CD4-positive, alpha-beta memory T cell (primary cell): Measurements from ENCODE around the gene SLC5A8. TPM values are rescaled to one million over a fixed set of nuclear protein-coding genes. Genes with fewer than 3 reads are reported as not detected.

ENCODE experiments used
- CTCF ChIA-PET: fragments of 350-600 bp; sonication (Branson Sonifier 250); formaldehyde crosslinking; loops from one replicate; lab custom pipeline; 2021; ENCODE audit warnings: inconsistent platforms; ENCODE audit not compliant: partially characterized antibody; lab: Charles Lee
- POLR2A ChIA-PET: fragments of 350-600 bp; sonication (Branson Sonifier 250); formaldehyde crosslinking; loops from one replicate; lab custom pipeline; 2021; ENCODE audit not compliant: partially characterized antibody; lab: Charles Lee
- DNase-seq, 5 donors: peaks; one replicate each; pipeline versions ENCODE4 v3.0.0 to v3.0.0-alpha.2; 2020 to 2022; ENCODE audit warnings: mixed read lengths in 1 of 5
- H3K27ac ChIP-seq: one replicate; pipeline ENCODE4 v1.7.0; 2013; ENCODE audit warnings: low read depth, low read length
- H3K27me3 ChIP-seq: 2 replicates; pipeline ENCODE4 v1.7.0; 2013; ENCODE audit warnings: mild to moderate bottlenecking, low read length, moderate library complexity; ENCODE audit not compliant: insufficient read depth
- H3K36me3 ChIP-seq: 2 replicates; pipeline ENCODE4 v1.7.0; 2013; ENCODE audit warnings: mild to moderate bottlenecking, low read length, moderate library complexity; ENCODE audit not compliant: insufficient read depth
- H3K4me1 ChIP-seq: 2 replicates; pipeline ENCODE4 v1.7.0; 2013; ENCODE audit warnings: mild to moderate bottlenecking, low read length, moderate library complexity; ENCODE audit not compliant: insufficient read depth
- H3K4me3 ChIP-seq, 2 donors: one replicate each; pipeline ENCODE4 v1.7.0; 2013; ENCODE audit warnings: low read length in 2 of 2, mild to moderate bottlenecking in 1 of 2
- H3K9me3 ChIP-seq, 2 donors: one replicate each; pipeline ENCODE4 v1.7.0; 2013; ENCODE audit warnings: low read length in 2 of 2, control low read depth in 1 of 2; ENCODE audit not compliant: control insufficient read depth in 1 of 2
- H3K27ac Mint-ChIP-seq, 7 donors: one replicate each; pipeline ENCODE4 v1.8.0; 2020 to 2021; ENCODE audit warnings: mixed read lengths in 7 of 7, mild to moderate bottlenecking in 6 of 7, inconsistent platforms in 3 of 7, moderate library complexity in 3 of 7
- H3K27me3 Mint-ChIP-seq, 2 donors: one replicate each; pipeline ENCODE4 v1.8.0; 2020 to 2021; ENCODE audit warnings: mixed read lengths in 2 of 2
- H3K36me3 Mint-ChIP-seq, 2 donors: one replicate each; pipeline ENCODE4 v1.8.0; 2020 to 2021; ENCODE audit warnings: mixed read lengths in 2 of 2, inconsistent platforms in 1 of 2, mild to moderate bottlenecking in 1 of 2
- H3K4me1 Mint-ChIP-seq, 4 donors: one replicate each; pipeline ENCODE4 v1.8.0; 2020 to 2021; ENCODE audit warnings: mixed read lengths in 4 of 4, mild to moderate bottlenecking in 1 of 4
- H3K4me3 Mint-ChIP-seq, 8 donors: one replicate each; pipeline ENCODE4 v1.8.0; 2020 to 2021; ENCODE audit warnings: mixed read lengths in 8 of 8, mild to moderate bottlenecking in 7 of 8, moderate library complexity in 6 of 8, inconsistent platforms in 3 of 8
- H3K9me3 Mint-ChIP-seq, 8 donors: one replicate each; pipeline ENCODE4 v1.8.0; 2020 to 2021; ENCODE audit warnings: mixed read lengths in 8 of 8, mild to moderate bottlenecking in 5 of 8, inconsistent platforms in 3 of 8, moderate library complexity in 1 of 8
- intact Hi-C: fragments of 100-400 bp; cut with micrococcal nuclease; formaldehyde crosslinking; loops from one replicate; pipeline ENCODE4 v1.15.1; 2023
- polyA plus RNA-seq, 2 donors: library from polyadenylated mRNA; unstranded; fragments of 300-500 nt; fragmentation: Illumina TruSeq; gene quantifications; one replicate each; pipeline ENCODE4 v1.2.3, GENCODE V29; 2021
- total RNA-seq, 2 experiments: library from RNA; stranded (reverse); gene quantifications; one replicate each; pipeline ENCODE4 v1.2.3, GENCODE V29; 2021

The SLC5A8 gene
- total and polyA plus RNA-seq, 4 experiments from 2014 or later = not detected

- ChIA-PET CTCF (no interaction called here), POLR2A (no interaction called here)
- Histone ChIP-seq H3K27me3 (no peaks in the 10 kb centered on the region), H3K9me3 (no peaks in the 10 kb centered on the region), H3K27ac (no peak overlapping the region), H3K4me1 (no peaks in the 10 kb centered on the region), H3K36me3 (no peaks in the 10 kb centered on the region), H3K4me3 (no peak overlapping the region)
- H3K27ac Mint-ChIP-seq = no peak overlapping the region
- peaks cover 15 to 17% of the 10 kb centered on the region in 2 donors for H3K27me3 Mint-ChIP-seq
- H3K36me3 Mint-ChIP-seq = no peaks in the 10 kb centered on the region
- H3K4me1 Mint-ChIP-seq = peaks cover 0 to 5% (median under 1%) of the 10 kb centered on the region in 4 donors
- no peak overlapping the region for H3K4me3 Mint-ChIP-seq
- DNase-seq = no peak
- intact Hi-C loops = no loop called here
- peaks cover 0 to 3% (median 0%) of the 10 kb centered on the region in 8 donors for H3K9me3 Mint-ChIP-seq
Measured at GRCh38 chr12:101207086-101207780, 2.8 kb downstream of the SLC5A8 start.

- Histone ChIP-seq H3K36me3 (no peaks in the 10 kb centered on the region), H3K4me3 (no peak overlapping the region), H3K27me3 (no peaks in the 10 kb centered on the region), H3K9me3 (no peaks in the 10 kb centered on the region), H3K4me1 (no peaks in the 10 kb centered on the region), H3K27ac (no peak overlapping the region)
- Mint-ChIP-seq H3K9me3 (peaks cover 0 to 3% (median 0%) of the 10 kb centered on the region in 8 donors), H3K36me3 (no peaks in the 10 kb centered on the region), H3K27me3 (peaks cover 8 to 14% of the 10 kb centered on the region in 2 donors), H3K27ac (no peak overlapping the region), H3K4me3 (no peak overlapping the region), H3K4me1 (peaks cover 0 to 1% (median 0%) of the 10 kb centered on the region in 4 donors)
- CTCF ChIA-PET = no interaction called here
- POLR2A ChIA-PET = no interaction called here
- DNase-seq = no peak
- intact Hi-C loops = no loop called here
Measured at GRCh38 chr12:101204602-101205304, 5.3 kb downstream of the SLC5A8 start.

- Histone ChIP-seq H3K4me3 (no peak overlapping the region), H3K27ac (no peak overlapping the region), H3K9me3 (no peaks in the 10 kb centered on the region), H3K4me1 (no peaks in the 10 kb centered on the region), H3K36me3 (no peaks in the 10 kb centered on the region), H3K27me3 (no peaks in the 10 kb centered on the region)
- no peak for DNase-seq
- Mint-ChIP-seq H3K4me3 (no peak overlapping the region), H3K36me3 (no peaks in the 10 kb centered on the region), H3K27me3 (peaks cover 0 to 3% of the 10 kb centered on the region in 2 donors), H3K27ac (no peak overlapping the region), H3K4me1 (no peaks in the 10 kb centered on the region), H3K9me3 (no peaks in the 10 kb centered on the region)
- CTCF ChIA-PET = no interaction called here
- POLR2A ChIA-PET = no interaction called here
- intact Hi-C loops = no loop called here
Measured at GRCh38 chr12:101200824-101201223, 9.2 kb downstream of the SLC5A8 start.

- ChIA-PET CTCF (no interaction called here), POLR2A (no interaction called here)
- no peaks in the 10 kb centered on the region for H3K9me3 ChIP-seq
- H3K27me3 ChIP-seq = no peaks in the 10 kb centered on the region
- no peak for DNase-seq
- H3K4me3 ChIP-seq = no peak overlapping the region
- Mint-ChIP-seq H3K36me3 (no peaks in the 10 kb centered on the region), H3K4me1 (no peaks in the 10 kb centered on the region), H3K4me3 (no peak overlapping the region), H3K9me3 (no peaks in the 10 kb centered on the region), H3K27me3 (peaks cover 0 to 3% of the 10 kb centered on the region in 2 donors), H3K27ac (no peak overlapping the region)
- H3K36me3 ChIP-seq = no peaks in the 10 kb centered on the region
- no peak overlapping the region for H3K27ac ChIP-seq
- intact Hi-C loops = no loop called here
- H3K4me1 ChIP-seq = no peaks in the 10 kb centered on the region
Measured at GRCh38 chr12:101200145-101200544, 9.9 kb downstream of the SLC5A8 start.

- POLR2A ChIA-PET = no interaction called here
- H3K9me3 Mint-ChIP-seq = no peaks in the 10 kb centered on the region
Measured at GRCh38 chr12:101186291-101186690, 23.7 kb downstream of the SLC5A8 start.

GRCh38 chr12:101181776-101182175, 28.3 kb downstream of the SLC5A8 start:
- no peaks in the 10 kb centered on the region for H3K27me3 ChIP-seq
- Mint-ChIP-seq H3K9me3 (peaks cover 0 to 2% (median 0%) of the 10 kb centered on the region in 8 donors), H3K27ac (no peak overlapping the region), H3K27me3 (no peaks in the 10 kb centered on the region), H3K36me3 (no peaks in the 10 kb centered on the region), H3K4me1 (no peaks in the 10 kb centered on the region), H3K4me3 (no peak overlapping the region)
- no peak for DNase-seq
- ChIA-PET CTCF (no interaction called here), POLR2A (no interaction called here)
- no peaks in the 10 kb centered on the region for H3K36me3 ChIP-seq
- no peak overlapping the region for H3K27ac ChIP-seq
- no peaks in the 10 kb centered on the region for H3K4me1 ChIP-seq
- H3K9me3 ChIP-seq = no peaks in the 10 kb centered on the region
- H3K4me3 ChIP-seq = no peak overlapping the region
- intact Hi-C loops = no loop called here

More at GRCh38 chr12:101186291-101186690, 23.7 kb downstream of the SLC5A8 start:
- H3K9me3 ChIP-seq = no peaks in the 10 kb centered on the region
- CTCF ChIA-PET = no interaction called here
- no peaks in the 10 kb centered on the region for H3K36me3 ChIP-seq
- H3K27ac Mint-ChIP-seq = no peak overlapping the region
- no peaks in the 10 kb centered on the region for H3K4me1 ChIP-seq
- no peak overlapping the region for H3K27ac ChIP-seq
- H3K27me3 ChIP-seq = no peaks in the 10 kb centered on the region
- H3K27me3 Mint-ChIP-seq = peaks cover 0 to 1% of the 10 kb centered on the region in 2 donors
- H3K4me3 ChIP-seq = no peak overlapping the region
- H3K4me1 Mint-ChIP-seq = no peaks in the 10 kb centered on the region
- intact Hi-C loops = no loop called here
- no peaks in the 10 kb centered on the region for H3K36me3 Mint-ChIP-seq
- no peak for DNase-seq
- H3K4me3 Mint-ChIP-seq = no peak overlapping the region

- no peaks in the 10 kb centered on the region for H3K4me1 ChIP-seq
- no peak for DNase-seq
- Mint-ChIP-seq H3K27me3 (peaks cover 3 to 8% of the 10 kb centered on the region in 2 donors), H3K4me1 (no peaks in the 10 kb centered on the region), H3K9me3 (peaks cover 0 to 8% (median 2%) of the 10 kb centered on the region in 8 donors), H3K27ac (no peak overlapping the region), H3K36me3 (no peaks in the 10 kb centered on the region), H3K4me3 (no peak overlapping the region)
- intact Hi-C loops = no loop called here
- H3K4me3 ChIP-seq = no peak overlapping the region
- CTCF ChIA-PET = no interaction called here
- no peak overlapping the region for H3K27ac ChIP-seq
- POLR2A ChIA-PET = no interaction called here
- no peaks in the 10 kb centered on the region for H3K27me3 ChIP-seq
- no peaks in the 10 kb centered on the region for H3K36me3 ChIP-seq
- H3K9me3 ChIP-seq = no peaks in the 10 kb centered on the region
Measured at GRCh38 chr12:101174541-101174940, 35.5 kb downstream of the SLC5A8 start.
